Amygdala (tissue), 56 donors: Measurements from ENCODE around the gene VPS33A.
"Not testable (repeated sequence)": the region's sequence is repeated elsewhere in the genome, so short reads cannot be mapped to it uniquely, and the experiment has no call there.

Experiments
- DNase-seq, 56 donors: peaks; one replicate each; lab custom pipeline; 2025; lab: John Stamatoyannopoulos, UW

Gene VPS33A

DNA sequence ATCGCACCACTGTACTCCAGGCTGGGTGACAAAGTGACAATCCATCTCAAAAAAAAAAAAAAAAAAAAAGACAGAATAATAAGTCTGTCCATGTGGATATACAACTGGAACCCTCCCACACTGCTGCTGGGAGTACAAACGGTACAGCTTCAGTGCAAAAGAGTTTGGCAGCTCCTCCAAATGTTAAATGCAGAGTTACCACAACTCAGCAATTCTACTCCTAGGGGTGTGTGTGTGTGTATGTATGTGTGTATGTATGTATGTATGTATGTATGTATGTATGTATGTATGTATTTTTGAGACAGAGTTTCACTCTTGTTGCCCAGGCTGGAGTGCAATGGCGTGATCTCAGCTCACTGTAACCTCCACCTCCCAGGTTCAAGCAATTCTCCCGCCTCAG lies 7.4 kb downstream of the VPS33A start:
- DNase-seq = not testable (repeated sequence)

DNA sequence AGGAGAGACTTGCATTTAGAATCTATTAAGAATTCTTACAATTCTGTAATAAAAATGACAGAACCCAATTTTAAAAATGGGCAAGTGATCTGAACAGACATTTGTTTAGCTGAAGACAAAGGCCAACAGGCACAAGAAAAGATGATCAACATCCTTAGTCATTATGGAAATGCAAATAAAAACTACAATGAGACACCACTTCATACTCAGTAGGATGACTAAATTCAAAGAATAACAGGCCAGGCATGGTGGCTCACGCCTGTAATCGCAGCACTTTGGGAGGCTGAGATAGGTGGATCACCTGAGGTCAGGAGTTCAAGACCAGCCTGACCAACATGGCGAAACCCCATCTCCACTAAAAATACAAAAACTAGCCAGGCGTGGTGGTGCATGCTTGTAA lies 7.8 kb downstream of the VPS33A start:
- DNase-seq = not testable (repeated sequence)

DNA sequence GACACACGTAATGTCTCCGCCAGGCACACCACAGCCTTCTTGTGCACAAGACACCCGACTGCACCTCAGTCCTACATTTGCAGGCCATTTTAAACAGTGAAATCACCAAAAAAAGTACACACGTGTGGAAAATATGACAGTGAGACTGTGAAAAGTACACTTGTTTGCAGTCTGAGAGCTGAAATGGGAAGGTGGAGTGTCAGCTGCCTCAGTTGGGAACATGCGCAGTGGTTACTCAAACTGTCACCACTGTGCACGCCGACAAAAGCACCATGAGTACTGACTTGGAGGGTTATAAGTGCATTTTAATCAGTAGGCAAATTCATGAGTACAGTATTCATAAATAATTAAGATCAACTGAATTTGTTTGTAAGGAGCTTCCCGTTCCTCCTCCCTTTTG lies 15.8 kb downstream of the VPS33A start:
- no peak for DNase-seq

DNA sequence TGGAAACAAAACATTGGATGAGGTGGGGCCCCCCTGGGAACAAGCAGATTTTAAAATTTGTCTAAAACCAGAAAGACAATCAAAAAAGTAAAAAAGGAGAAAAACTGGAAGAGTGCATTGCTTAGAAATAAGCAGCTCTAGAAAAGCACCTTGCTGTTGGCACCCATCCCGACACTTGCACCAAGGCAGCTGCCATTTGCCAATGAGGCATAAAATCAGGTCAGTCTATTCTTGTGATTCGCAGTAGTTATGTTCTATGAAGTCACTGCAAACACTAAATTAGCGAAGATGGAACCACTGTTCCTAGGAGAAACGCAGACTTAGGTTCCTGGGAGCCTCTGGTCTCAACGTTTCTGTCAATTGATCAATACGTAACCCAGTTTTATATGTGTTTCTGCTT lies 16.2 kb downstream of the VPS33A start:
- no peak for DNase-seq

DNA sequence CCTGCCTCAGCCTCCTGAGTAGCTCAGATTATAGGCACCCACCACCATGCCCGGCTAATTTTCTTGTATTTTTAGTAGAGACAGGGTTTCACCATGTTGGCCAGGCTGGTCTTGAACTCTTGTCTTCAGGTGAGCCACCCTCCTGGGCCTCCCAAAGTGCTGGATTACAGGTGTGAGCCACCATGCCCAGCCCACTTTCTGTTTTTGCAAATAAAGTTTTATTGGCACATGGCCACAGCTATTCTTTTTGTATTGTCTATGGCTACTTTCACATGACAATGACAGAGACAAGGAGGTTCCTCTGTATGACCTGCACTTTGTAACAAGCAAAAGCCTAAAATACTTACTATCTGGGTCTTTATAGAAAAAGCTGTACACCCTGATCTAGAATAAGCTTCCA lies 20.7 kb downstream of the VPS33A start:
- DNase-seq = no peak

DNA sequence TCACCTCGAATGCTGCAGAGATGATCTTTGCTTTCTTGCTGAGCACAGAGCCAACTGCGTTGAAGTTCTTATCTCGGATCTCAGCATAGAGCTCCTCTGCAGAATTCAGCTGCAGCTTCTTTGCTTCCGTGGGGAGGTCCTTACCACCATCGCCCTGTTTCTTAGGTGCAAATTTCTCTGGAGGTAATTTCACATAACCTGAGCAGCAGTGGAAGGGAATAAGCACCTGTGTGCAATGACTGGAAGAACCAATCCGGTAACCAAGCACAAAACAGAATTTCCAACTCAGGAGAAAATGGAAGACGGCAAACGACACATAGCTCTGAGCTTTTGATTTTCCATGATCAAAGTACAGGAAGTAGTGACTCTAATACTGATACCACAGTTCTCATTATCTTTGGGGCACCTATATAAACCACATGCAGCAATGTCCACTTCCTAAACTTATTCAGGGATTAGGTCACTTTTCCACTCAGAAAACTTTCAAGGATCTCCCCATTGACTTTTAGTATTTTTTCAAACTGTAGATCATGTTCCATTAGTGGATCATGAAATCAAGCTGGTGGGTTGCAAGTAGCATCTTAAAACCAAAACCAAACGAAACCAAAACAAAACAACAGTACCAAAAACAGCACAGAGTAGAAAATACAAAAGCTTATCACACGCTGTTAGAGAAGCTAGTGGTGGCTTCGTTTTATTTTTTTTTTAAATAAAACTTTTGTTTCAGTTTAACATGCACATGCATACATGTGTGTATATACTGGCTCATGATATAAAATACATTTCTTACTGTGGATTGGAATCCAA lies 21.5 kb downstream of the VPS33A start:
- DNase-seq = no peak

DNA sequence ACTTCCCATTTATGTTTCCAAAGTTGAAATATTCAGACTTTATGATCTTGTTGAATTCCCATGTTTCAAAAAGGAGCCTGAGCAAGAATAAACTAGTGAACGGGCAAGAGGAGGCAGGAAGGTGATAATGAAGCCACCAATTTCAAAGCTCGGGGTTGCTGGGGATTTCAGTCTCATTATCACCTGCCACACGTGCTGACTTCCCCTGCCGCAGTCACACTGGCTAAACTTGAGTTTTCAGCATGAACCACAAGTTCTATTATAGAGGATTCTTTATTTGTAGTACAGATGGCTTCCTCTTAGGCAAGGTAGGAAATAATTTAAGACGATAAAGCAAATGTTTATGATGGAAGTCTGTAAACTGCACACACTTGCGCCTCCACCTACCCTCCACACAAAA lies 22.3 kb downstream of the VPS33A start:
- no peak for DNase-seq

DNA sequence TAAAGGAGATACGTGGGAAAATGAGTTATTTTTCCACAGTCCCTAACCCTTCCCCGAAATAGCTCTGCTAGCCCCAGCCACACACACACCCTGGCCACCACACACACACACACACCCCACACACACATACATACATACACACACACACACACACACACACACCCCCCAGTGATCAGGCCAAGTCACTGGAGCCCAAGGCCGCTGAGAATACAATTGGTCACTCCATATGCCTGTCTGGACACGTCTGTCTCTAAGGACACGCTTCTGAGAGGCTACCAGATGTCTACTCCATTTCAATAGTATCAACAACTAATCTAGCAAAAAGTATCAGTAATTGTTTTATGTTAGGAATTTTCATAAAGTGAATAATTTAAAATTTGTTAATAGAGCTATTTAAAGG lies 27.4 kb downstream of the VPS33A start:
- DNase-seq = no peak

DNA sequence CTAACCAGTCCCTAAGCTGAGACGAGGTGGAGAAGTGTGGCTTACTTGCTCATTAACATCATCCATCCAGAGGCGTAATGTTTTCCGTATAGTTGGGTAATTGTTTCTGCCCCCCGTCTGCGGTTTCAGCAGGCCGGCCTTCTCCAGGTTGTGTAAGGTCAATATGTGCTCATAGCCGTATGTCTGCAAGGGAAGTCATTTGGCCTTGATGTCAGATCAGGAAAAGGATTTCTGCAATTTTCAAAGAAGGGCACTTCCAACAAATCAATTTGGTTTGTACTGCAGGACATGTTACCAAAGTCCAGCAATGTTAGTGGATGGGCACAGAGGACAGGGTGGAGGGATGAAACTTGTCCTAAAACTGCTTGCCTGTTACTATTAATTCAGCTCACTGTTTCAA lies 30.6 kb downstream of the VPS33A start:
- DNase-seq = no peak

DNA sequence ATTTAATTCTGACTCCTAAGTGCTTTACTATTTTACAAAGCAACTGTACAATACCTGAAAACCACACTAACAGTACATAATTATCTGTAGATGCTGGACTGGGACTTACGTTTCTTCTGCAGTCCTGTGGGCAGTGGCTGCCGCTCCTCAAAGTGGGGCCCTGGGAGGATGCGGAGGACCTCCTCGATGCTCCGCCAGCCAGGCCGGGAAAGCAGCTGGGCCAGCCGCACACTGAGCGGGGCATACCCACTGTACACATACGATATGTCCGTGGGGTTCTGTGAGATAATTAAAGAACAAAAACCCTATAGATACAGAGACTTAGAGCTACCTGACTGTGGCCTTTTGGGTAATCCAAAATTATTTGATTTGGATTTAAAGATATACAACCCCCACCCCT lies 33.6 kb downstream of the VPS33A start:
- DNase-seq = no peak

DNA sequence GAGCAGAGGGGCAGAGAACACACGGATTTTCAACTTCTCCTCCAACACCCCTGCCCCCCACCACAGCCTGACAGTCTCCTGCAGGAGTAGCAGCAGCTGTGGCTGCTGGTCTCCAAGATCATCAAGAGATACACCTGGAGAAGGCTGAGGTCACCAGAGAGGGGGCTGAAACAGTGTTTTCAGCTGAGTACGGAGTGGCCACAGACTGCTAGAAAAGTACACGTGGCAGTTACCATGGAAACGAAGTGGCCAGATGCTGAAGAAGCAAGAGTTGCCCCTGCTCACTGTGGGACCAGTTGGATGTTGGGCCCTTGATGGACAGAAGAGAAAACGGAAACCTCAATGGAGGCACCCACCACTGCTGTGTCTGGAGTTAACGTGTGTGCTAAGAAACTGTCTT lies 35.5 kb downstream of the VPS33A start:
- no peak for DNase-seq

DNA sequence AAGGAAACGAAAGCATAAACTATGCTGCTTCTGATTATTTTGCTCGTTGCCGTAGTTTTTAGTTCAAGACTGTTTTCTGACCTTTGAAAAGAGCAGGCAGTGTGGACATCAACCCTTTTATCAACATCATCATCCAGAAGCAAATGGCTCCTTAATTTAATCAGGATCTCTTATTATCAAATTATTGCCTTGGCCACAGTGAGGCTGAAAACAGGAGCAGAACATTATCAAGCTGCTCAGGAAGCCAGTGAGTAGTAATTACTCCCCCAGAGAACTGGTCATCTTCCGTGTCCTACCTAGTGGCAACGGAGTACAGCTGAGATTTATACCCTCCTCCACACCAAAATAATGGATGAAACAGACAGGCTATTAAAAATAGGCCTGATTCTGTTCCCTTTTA lies 38.2 kb downstream of the VPS33A start:
- no peak for DNase-seq

DNA sequence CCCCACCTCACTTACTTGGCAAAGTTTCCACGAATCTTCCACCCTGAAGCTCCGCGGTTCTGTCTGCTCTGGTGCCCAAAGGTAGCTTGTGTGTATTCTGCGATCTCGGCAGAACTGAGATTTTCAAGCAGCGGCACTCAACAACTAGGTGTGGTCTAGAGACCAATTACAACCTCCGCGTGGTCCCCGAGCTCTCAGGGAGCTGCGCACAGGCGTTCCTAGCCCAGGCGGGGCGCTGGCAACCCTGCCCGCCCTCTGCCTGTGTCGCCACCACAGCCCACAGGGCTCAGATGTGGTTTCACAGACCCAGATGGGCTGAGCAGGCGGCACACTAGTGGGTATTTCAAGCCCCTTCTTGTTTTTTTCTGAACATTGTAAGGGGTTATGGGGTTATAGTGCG lies 39.0 kb downstream of the VPS33A start:
- no peak for DNase-seq

DNA sequence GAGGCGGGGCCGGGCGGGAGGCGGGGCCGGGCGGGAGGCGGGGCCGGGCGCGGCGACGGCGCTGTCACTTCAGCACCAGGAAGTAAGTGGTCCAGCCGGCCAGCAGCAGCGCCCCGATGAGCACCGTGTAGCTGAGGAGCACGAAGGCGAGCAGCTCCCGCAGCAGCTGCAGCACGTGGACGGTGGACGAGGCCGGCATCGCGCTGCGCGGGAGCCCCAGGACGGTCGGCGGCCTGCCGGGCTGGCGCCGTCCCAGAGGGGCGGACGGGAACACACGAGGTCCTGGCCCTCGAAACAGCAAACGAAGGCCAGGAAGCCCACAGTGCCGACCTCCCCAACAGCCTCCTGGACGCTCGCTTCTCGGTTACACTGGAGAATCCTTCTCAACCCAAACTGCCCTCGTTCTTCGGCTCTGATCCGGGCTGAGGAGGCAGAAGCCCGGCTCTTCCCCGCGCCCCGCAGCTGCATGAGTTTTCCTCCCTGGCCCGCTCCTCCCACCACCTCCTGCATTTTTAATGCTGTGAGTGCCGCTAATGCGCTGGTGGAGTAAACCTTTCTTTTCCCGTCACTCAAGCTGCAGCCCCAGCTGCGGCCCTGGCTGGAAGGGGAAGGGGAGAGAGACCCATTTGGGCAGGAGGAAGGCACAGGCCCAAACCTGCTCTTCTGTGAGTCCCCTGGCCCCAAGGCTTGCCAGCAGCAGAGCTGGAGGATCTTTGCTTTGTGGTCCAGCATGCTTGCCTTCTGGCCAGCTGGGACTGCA lies 39.7 kb downstream of the VPS33A start:
- DNase-seq = peak in 3 of 56 donors; percentile 37 to 45 (median 44)

DNA sequence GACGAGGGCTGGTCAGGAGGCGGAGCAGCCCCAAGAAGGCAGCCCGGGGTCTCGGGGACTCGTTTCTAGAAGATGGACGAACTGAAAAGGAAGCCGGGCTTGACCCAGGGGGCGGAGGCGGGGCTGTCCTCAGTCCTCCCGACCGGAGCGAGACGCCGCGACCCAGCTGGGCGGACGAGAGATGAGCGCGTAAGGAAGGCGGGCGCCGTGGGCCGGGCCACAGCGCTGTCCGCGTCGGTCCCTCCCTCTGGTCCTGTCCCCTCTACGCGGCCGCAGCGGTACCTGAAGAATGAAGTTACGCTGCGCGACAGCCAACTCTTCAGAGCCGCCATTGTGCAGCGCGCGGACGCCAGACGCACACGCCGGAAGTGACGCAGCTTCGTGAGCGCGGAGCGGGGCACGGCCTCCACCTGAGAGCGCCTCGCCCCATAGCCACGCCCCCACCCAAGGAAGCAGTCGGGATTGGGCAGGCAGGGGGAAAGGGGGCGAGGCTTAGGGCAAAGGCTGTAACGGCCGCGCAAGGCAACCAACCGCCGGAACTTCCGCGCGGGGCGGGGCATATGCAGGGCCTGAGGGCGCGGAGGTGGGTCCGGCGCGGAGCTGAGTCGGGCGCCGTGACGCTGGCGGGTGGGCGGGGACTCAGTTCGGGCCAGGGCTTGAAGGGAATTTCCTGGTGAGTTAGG lies 40.5 kb downstream of the VPS33A start, which contains the start of gene DIABLO:
Gene DIABLO (minus strand): TSS at position 370 of the 683 bp plus-strand sequence. CDS start 38 bp downstream, at position 332.
- DNase-seq = peak; percentile 79 to 100 (median 99)

DNA sequence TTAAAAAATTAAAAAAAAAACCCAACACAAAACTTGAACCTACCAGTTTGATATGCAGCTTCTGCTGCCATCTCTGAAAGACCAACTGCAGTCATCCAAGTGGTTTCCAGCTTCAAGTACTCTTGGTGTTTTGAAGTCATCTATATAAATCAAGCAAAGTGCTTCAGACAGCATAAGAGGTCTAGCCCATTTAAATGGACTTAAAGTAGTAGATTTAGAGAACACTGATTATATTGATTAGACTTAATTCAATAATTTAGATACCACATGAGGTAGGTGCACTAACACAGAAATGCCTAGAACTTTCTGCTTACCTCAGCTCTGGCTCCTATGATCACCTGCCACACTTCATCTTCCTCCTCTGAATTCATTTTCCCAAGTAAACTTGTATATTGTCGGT lies 49.8 kb downstream of the VPS33A start:
- no peak for DNase-seq

DNA sequence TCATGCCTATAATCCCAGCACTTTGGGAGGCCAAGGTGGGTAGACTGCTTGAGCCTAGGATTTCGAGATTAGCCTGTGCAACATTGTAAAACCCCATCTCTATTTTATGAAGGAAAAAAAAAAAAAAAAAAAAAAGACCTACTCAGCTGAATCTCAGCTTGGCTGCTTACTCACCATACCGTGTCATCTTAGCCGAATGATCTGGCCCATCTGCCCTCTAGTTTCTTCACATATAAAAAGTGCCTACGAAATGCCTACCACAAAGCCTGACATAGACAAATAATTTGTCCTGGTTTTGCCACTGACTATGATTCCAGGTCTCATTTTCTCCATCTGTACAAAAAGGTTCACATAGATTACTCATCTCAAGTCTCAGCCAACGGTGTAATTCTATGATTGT lies 50.5 kb downstream of the VPS33A start:
- DNase-seq = no peak

DNA sequence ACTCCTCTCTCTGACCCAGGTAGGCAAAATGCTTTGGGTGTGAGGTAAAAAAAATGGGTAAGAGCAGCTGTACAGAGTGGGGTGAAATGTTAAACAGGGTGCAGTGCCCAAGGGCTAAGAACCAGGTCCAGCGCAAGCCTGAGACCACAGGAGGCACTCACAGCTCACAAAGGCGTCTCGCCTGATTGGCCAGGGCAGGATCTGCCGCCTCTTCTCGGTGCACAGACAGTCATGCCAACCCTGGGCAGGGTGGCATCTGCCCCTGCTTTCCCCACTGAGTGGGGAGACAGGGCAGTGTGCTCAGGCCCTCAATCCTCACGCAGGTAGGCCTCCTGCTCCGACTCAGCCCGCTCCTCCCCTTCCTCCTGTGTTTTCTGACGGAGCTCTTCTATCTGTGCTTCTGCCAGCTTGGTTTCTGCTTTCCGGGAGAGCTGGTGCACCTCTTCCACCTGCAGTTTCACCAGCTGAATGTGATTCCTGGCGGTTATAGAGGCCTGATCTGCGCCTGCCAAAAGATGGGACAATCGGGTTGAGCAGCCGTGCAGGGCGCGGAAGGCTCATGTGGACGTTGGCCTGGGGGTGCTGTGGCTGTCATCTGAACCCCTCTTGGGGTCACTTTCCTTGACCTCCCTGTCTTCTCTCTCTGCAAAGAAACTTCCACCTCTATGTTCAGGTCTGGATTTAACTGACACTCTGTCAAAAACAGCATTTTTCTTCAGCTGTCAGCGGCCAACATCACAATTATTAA lies 58.0 kb downstream of the VPS33A start:
- no peak for DNase-seq

DNA sequence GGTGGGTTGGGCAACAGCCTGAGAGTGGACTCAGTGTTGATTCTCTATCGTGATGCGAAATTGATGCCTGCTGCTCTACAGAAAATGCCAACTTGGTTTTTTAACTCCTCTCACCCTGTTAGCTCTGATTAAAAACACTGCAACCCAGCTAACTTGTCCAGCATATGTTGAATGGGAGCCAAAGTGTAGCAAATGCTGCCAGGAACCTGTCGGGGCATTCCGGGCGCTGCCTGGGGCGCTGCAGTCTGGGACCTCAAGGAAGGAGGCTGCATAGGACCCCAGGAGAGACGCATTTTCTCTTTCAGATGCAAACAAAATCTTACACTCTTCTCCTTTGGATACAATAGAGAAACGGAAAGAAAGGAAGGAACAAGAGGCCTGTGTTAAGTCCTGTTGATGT lies 58.9 kb downstream of the VPS33A start:
- no peak for DNase-seq

DNA sequence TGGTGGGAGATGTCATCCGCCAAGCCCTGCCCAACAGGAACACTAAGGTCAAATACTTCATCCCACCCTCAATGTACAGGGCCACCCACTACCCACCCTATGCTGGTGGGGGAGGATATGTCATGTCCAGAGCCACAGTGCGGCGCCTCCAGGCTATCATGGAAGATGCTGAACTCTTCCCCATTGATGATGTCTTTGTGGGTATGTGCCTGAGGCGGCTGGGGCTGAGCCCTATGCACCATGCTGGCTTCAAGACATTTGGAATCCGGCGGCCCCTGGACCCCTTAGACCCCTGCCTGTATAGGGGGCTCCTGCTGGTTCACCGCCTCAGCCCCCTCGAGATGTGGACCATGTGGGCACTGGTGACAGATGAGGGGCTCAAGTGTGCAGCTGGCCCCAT lies 59.3 kb downstream of the VPS33A start:
- no peak for DNase-seq
